ENCODE results near the gene DELE1.

DELE1 gene

DNA sequence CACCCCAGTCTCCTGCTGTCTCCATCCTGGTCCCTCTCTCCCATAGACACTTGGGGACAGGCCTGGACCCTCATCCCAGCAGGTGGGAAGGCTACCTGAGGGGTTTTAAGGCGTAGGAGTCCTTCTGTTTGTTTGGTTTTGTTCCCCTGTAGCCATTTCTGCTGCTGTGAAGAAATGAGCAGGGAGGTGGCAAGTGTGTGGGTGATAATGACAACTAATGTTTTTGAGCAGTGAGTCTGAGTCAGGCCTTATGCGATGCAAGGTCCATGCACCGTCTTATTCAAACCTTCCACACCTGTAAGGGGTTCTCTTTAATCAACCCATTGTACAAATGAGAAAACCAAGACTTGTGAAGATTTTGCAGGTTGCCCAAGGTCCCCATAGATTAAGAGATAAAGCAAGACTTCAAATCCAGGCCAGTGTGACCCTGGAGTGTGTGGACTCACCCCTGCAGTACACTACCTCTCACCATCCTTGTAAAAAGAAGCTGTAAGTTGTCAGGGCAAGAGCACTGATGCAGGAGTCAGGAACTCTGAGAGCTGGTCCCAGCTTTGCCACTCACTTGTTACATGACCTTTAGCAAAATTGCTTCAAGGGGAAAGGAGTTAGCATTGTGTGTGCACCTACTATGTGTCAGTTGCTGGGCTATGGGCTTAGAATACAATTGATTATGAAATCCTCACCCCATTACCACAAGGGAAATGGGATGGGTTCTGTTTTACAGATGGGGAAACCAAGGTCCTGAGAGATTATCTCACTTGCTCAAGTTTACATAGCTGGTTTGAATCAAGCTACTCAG, 26.7 kb downstream of the DELE1 start:
- H3K4me1 Mint-ChIP-seq (ENCODE audit: low read depth) = peaks cover 12% of the 10 kb centered on the region
- no peak overlapping the region for H3K4me3 Mint-ChIP-seq
- H3K27ac Mint-ChIP-seq = no peak overlapping the region
- H3K9me3 Mint-ChIP-seq (ENCODE audit: low read depth) = no peaks in the 10 kb centered on the region
- no peaks in the 10 kb centered on the region for H3K27me3 Mint-ChIP-seq
- H3K36me3 Mint-ChIP-seq = peaks cover 6% of the 10 kb centered on the region

- Mint-ChIP-seq H3K36me3 (peaks cover 7% of the 10 kb centered on the region), H3K27me3 (no peaks in the 10 kb centered on the region), H3K9me3 (ENCODE audit: low read depth) (no peaks in the 10 kb centered on the region), H3K27ac (peak overlapping the region; percentile 34), H3K4me1 (ENCODE audit: low read depth) (peaks cover 12% of the 10 kb centered on the region), H3K4me3 (no peak overlapping the region)
Measured at GRCh38 chr5:141951332-141951781, 27.7 kb downstream of the DELE1 start.

GRCh38 chr5:141952020-141952419, 28.3 kb downstream of the DELE1 start:
- H3K27me3 Mint-ChIP-seq = no peaks in the 10 kb centered on the region
- peaks cover 8% of the 10 kb centered on the region for H3K36me3 Mint-ChIP-seq
- H3K27ac Mint-ChIP-seq = no peak overlapping the region
- peaks cover 12% of the 10 kb centered on the region for H3K4me1 Mint-ChIP-seq (ENCODE audit: low read depth)
- H3K4me3 Mint-ChIP-seq = no peak overlapping the region
- H3K9me3 Mint-ChIP-seq (ENCODE audit: low read depth) = no peaks in the 10 kb centered on the region

- Mint-ChIP-seq H3K4me1 (ENCODE audit: low read depth) (peaks cover 28% of the 10 kb centered on the region), H3K27ac (no peak overlapping the region), H3K9me3 (ENCODE audit: low read depth) (no peaks in the 10 kb centered on the region), H3K36me3 (peaks cover 8% of the 10 kb centered on the region), H3K4me3 (no peak overlapping the region), H3K27me3 (no peaks in the 10 kb centered on the region)
Measured at GRCh38 chr5:141954194-141954593, 30.5 kb downstream of the DELE1 start.

GRCh38 chr5:141957367-141957996, 33.8 kb downstream of the DELE1 start:
- Mint-ChIP-seq H3K9me3 (ENCODE audit: low read depth) (no peaks in the 10 kb centered on the region), H3K27ac (no peak overlapping the region), H3K4me1 (ENCODE audit: low read depth) (peaks cover 37% of the 10 kb centered on the region), H3K27me3 (no peaks in the 10 kb centered on the region), H3K36me3 (peaks cover 4% of the 10 kb centered on the region), H3K4me3 (peak overlapping the region; percentile 17)

GRCh38 chr5:141958113-141958512, 34.4 kb downstream of the DELE1 start, which contains the start of gene PCDH12:
Gene PCDH12 (minus strand): TSS chr5:141958202. CDS start chr5:141957851, 351 bp downstream.
- Mint-ChIP-seq H3K4me3 (peak within 1 kb of the TSS; percentile 56), H3K27ac (peak within 1 kb of the TSS; percentile 19), H3K36me3 (peaks cover 4% of the 10 kb centered on the region), H3K9me3 (ENCODE audit: low read depth) (no peaks in the 10 kb centered on the region), H3K4me1 (ENCODE audit: low read depth) (peaks cover 39% of the 10 kb centered on the region), H3K27me3 (no peaks in the 10 kb centered on the region)

GRCh38 chr5:141958546-141959172, 35.0 kb downstream of the DELE1 start:
- Mint-ChIP-seq H3K27me3 (no peaks in the 10 kb centered on the region), H3K36me3 (peaks cover 4% of the 10 kb centered on the region), H3K9me3 (ENCODE audit: low read depth) (no peaks in the 10 kb centered on the region), H3K4me3 (peak overlapping the region; percentile 56), H3K4me1 (ENCODE audit: low read depth) (peaks cover 39% of the 10 kb centered on the region), H3K27ac (peak overlapping the region; percentile 19)

- no peaks in the 10 kb centered on the region for H3K9me3 Mint-ChIP-seq (ENCODE audit: low read depth)
- H3K27ac Mint-ChIP-seq = no peak overlapping the region
- H3K4me1 Mint-ChIP-seq (ENCODE audit: low read depth) = peaks cover 39% of the 10 kb centered on the region
- no peaks in the 10 kb centered on the region for H3K27me3 Mint-ChIP-seq
- H3K36me3 Mint-ChIP-seq = peaks cover 2% of the 10 kb centered on the region
- H3K4me3 Mint-ChIP-seq = no peak overlapping the region
Measured at GRCh38 chr5:141960018-141960417, 36.3 kb downstream of the DELE1 start.

- Mint-ChIP-seq H3K4me3 (peak overlapping the region; percentile 25), H3K9me3 (ENCODE audit: low read depth) (no peaks in the 10 kb centered on the region), H3K27me3 (no peaks in the 10 kb centered on the region)
Measured at GRCh38 chr5:141960449-141961323, 37.0 kb downstream of the DELE1 start.

GRCh38 chr5:141961466-141961865, 37.8 kb downstream of the DELE1 start:
- Mint-ChIP-seq H3K4me3 (no peak overlapping the region), H3K27ac (peak overlapping the region; percentile 88)

More at GRCh38 chr5:141960449-141961323, 37.0 kb downstream of the DELE1 start:
- Mint-ChIP-seq H3K36me3 (peaks cover 2% of the 10 kb centered on the region), H3K27ac (peak overlapping the region; percentile 88), H3K4me1 (ENCODE audit: low read depth) (peaks cover 39% of the 10 kb centered on the region)

GRCh38 chr5:141963701-141964100, 40.0 kb downstream of the DELE1 start:
- Mint-ChIP-seq H3K36me3 (no peaks in the 10 kb centered on the region), H3K27ac (no peak overlapping the region), H3K9me3 (ENCODE audit: low read depth) (no peaks in the 10 kb centered on the region), H3K4me3 (no peak overlapping the region), H3K27me3 (no peaks in the 10 kb centered on the region), H3K4me1 (ENCODE audit: low read depth) (peaks cover 35% of the 10 kb centered on the region)

More at GRCh38 chr5:141961466-141961865, 37.8 kb downstream of the DELE1 start:
- no peaks in the 10 kb centered on the region for H3K9me3 Mint-ChIP-seq (ENCODE audit: low read depth)
- peaks cover under 1% of the 10 kb centered on the region for H3K36me3 Mint-ChIP-seq
- H3K4me1 Mint-ChIP-seq (ENCODE audit: low read depth) = peaks cover 39% of the 10 kb centered on the region
- no peaks in the 10 kb centered on the region for H3K27me3 Mint-ChIP-seq

- Mint-ChIP-seq H3K4me1 (ENCODE audit: low read depth) (peaks cover 32% of the 10 kb centered on the region), H3K27ac (no peak overlapping the region), H3K36me3 (no peaks in the 10 kb centered on the region)
Measured at GRCh38 chr5:141965071-141965470, 41.4 kb downstream of the DELE1 start.

DNA sequence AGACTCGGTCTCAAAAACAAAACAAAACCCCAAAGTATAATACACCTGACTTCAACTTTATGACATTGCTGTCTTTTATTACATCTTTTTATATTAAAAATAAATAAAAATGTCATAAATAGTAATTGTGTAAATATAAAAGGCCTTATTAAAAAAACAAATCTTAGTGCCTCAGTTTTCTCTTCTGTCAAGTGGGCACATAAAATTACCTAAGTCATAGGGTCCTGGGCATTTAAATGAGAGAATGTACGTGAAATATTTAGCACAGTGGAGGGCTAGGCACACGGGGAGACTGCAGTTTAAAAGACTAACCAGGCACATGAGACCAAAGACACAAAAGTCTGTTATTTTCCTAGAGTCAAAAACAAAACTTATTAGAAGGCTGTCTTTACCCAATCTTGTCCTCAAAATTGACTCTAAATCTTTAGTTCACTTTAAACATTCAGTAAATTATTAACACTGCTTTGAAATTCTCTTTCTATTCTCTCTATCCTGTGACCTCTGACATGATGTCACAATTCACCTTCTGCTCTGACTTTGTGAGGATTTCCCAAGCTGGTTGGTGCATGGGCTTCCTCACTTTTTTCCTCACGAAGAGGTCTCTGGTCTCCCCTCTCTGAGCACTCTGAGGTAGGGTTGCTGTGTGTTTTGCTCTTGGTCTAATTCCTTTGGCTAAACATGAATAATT, 42.7 kb downstream of the DELE1 start:
- H3K9me3 Mint-ChIP-seq (ENCODE audit: low read depth) = no peaks in the 10 kb centered on the region
- peaks cover 29% of the 10 kb centered on the region for H3K4me1 Mint-ChIP-seq (ENCODE audit: low read depth)
- no peak overlapping the region for H3K4me3 Mint-ChIP-seq
- H3K36me3 Mint-ChIP-seq = no peaks in the 10 kb centered on the region
- H3K27ac Mint-ChIP-seq = no peak overlapping the region
- H3K27me3 Mint-ChIP-seq = no peaks in the 10 kb centered on the region

More at GRCh38 chr5:141965071-141965470, 41.4 kb downstream of the DELE1 start:
- Mint-ChIP-seq H3K27me3 (no peaks in the 10 kb centered on the region), H3K9me3 (ENCODE audit: low read depth) (no peaks in the 10 kb centered on the region), H3K4me3 (no peak overlapping the region)

DNA sequence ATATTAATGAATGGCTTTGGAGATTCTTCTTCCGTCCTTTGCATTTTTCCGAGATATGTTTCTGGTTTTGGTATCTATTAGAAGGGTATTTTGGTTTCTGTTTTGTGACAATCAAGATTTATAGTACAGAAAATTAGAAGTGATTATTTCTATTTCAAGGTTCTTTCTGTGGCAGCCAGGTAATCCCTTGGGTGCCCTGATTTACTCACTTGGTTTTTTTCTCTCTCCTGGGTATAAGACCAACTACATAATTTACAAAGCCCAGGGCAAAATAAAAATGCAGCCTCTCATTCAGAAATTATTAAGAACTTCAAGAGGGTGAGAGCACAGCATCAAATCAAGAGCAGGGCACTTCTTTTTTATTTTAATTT, 43.3 kb downstream of the DELE1 start:
- Mint-ChIP-seq H3K36me3 (no peaks in the 10 kb centered on the region), H3K9me3 (ENCODE audit: low read depth) (no peaks in the 10 kb centered on the region), H3K27me3 (no peaks in the 10 kb centered on the region), H3K27ac (no peak overlapping the region), H3K4me3 (no peak overlapping the region), H3K4me1 (ENCODE audit: low read depth) (peaks cover 30% of the 10 kb centered on the region)

Measured in activated naive CD8-positive, alpha-beta T cell (primary cell).